Subcutaneous adipose tissue (tissue), 4 donors: ENCODE results near the gene CFAP221. TPM values are rescaled to one million over a fixed set of nuclear protein-coding genes. Genes with fewer than 3 reads are reported as not detected.

ENCODE experiments used
- total RNA-seq, 4 donors: library from RNA; depleted of rRNA; stranded (reverse); fragments of >200 nt; gene quantifications; one replicate each; pipeline ENCODE4 v1.1.0, GENCODE V29; 2016
- TF ChIP-seq, protein P1 (sequence below): fragments of 450-650 bp; IDR thresholded peaks from one replicate; pipeline ENCODE4 v1.5.1; 2016; ENCODE audit warnings: low read depth, mild to moderate bottlenecking, control low read depth, antibody characterized with exemption, moderate library complexity

Gene CFAP221
- total RNA-seq, 4 donors from 2014 or later: 1.3 to 1.4 (median 1.3) TPM; not detected in 1

DNA sequence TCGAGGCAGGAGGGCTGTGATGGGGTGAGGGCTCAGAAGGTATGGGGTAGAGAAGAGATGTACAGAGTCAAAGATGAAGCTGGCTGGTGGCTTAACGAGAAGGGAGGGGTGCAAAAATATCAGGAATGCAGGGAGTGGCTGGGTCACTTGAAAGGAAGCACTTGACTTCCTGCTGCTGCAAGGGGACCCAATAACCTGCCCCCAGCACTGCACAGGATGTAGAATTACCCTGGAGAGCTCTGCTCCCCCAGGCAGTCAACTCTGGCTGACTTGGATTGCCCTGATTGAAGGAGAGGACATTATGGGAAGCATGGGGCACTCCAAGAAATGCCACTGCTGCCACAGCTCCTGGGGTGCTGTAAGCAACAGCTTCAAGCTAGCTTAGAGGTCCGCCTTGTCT is 41.8 kb downstream of the CFAP221 start:
- TF ChIP-seq, protein P1, sequence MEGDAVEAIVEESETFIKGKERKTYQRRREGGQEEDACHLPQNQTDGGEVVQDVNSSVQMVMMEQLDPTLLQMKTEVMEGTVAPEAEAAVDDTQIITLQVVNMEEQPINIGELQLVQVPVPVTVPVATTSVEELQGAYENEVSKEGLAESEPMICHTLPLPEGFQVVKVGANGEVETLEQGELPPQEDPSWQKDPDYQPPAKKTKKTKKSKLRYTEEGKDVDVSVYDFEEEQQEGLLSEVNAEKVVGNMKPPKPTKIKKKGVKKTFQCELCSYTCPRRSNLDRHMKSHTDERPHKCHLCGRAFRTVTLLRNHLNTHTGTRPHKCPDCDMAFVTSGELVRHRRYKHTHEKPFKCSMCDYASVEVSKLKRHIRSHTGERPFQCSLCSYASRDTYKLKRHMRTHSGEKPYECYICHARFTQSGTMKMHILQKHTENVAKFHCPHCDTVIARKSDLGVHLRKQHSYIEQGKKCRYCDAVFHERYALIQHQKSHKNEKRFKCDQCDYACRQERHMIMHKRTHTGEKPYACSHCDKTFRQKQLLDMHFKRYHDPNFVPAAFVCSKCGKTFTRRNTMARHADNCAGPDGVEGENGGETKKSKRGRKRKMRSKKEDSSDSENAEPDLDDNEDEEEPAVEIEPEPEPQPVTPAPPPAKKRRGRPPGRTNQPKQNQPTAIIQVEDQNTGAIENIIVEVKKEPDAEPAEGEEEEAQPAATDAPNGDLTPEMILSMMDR: no peak

DNA sequence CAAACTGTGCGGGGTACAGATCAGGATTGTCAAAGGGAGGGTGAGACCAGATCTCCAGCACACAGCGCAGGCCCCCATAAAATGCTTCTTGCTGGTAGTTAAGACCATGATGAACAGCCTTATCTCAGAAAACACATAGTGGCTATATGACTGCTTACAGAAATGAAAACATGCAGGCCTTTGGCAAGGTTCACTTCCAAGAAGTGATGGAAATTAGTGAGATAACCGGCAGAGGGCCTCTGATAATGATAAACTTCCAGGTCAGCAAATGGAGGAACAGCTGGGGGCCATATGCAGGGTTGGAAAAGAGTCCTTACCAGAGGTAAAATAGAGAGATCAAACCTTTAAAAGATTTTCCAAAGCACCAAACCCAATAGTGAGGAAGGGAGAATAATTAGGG is 46.6 kb downstream of the CFAP221 start:
- TF ChIP-seq, protein P1: no peak

DNA sequence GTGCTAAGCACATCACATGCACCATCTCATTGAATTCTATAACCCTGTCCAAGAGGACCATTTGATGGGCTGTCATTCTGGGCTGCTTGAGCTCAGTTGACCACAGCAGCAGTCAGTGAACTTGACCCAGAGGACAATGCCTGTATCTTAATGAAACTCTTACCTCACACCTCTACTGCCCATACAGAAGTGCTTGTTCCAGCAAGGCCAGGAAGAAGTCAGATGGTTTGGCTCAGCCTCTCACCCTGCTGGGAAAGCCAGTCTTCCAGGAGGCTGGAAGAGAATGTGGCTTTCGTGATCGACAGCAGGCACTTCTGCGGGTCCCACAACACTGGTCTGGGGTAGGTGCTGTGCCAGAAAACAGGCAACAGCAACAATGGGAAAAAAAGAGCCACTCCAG is 47.3 kb downstream of the CFAP221 start:
- TF ChIP-seq, protein P1: no peak

DNA sequence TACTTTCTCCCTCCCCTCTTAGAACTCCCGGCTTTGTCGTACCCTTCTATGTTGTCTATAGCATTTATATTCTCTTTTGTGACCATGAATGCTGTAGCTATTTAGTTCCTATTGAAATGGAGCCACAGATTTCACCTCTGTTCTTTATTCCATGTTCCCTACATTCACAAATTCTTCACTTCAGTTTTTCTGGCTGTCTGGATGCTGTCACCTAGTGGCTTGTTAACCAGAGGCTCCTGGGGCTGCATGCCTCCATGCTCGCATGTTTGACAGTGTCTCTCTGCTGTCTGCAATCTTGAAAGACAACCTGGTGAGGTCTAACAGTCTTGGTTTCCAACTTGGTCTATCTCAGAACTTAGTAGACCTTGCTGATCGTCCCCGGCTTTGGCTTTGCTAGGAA is 48.2 kb downstream of the CFAP221 start:
- TF ChIP-seq, protein P1: no peak

DNA sequence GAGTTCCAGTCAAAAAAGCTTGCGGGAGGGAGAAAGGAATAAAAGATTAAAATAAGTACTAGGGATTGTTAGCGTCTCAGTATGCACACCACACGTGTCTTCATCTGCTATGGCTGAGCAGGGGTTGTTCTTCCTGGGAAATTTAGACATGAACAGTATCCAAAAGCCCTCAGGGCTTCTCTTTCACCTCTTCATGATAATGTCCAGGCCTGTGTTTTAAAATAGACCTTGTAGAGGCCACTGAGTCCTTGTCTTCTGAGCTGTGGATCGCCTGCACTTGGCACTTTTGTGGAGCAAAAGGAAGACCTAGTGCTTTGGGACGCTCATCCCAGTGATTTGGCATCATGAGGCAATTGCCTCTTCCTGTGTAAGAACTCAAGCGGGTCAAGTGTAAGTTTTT is 52.4 kb downstream of the CFAP221 start:
- TF ChIP-seq, protein P1: no peak

DNA sequence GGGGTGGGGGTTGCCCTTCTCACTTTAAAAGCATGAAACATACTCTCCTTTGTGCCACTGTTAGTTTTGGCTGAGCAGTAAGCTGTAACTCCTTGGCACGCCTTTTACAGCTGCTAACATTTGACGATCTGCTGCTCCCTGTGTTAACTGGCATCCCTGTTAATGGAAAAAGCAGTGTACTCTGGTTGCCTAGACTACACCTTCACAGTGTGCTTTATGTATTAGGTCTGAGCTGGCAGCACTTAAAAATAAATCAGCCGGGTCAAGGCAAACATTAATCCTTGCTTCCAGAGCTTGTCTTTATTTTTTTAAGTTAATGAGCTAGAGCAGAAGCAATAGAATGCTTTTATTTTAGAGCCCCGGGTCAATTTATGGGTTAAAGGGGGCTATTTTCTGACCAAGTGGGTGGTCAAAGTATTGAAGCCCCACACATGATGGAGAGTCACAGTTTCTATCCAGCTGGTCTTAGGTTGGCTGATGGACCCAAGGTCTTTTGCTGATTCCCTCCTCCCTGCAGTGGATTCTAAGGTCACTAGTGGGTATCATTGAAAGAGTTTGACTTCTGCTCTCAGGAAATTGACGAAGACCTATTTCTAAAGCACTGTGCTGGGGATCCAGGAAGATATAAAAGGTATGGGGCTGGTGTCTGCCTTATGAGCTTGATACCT is 54.5 kb downstream of the CFAP221 start:
- TF ChIP-seq, protein P1: no peak

DNA sequence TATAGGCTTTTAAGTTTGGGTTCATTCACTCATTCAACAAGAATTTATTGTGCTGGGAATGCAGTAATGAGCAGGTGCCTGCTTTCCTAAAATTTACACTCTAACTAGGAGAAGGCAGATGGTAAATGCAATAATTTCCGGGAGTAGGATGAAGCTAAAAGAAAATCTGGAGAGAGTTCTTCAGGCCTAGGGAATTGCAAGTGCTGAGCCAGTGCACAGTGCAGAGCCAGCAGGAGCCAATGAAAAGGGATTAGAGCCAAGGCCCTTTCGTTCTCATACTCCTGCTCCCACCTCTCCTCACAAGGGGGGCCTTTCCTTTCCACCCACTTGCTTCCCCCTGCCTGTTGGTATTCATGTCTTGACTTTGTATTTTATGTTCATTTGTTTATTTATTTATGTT is 55.1 kb downstream of the CFAP221 start:
- TF ChIP-seq, protein P1: no peak
